GM23338 (cell line): ENCODE data around the gene IQGAP2. TPM values are rescaled to one million over a fixed set of nuclear protein-coding genes. Genes with fewer than 3 reads are reported as not detected.

Experiments
- ATAC-seq: fragments of 200-7000 bp; cut with Tn5 transposase; 3 replicates; pipeline ENCODE4 v1.9.1; 2020
- DNase-seq: peaks from one replicate; pipeline ENCODE4 v3.0.0-alpha.2; 2015; ENCODE audit warnings: low spot score
- H2AFZ ChIP-seq: fragments of 200-600 bp; sonication (generic); 2 replicates; pipeline ENCODE4 v1.8.0; 2016; ENCODE audit warnings: antibody characterized with exemption, mild to moderate bottlenecking, moderate library complexity
- H3F3A ChIP-seq: fragments of 200-600 bp; sonication (generic); replicated peaks from 2 replicates; pipeline ENCODE4 v1.8.0; 2017; ENCODE audit warnings: antibody characterized with exemption, mixed run types, low read depth
- H3K27ac ChIP-seq: fragments of 200-600 bp; sonication (generic); 2 replicates; pipeline ENCODE4 v1.6.1; 2016; ENCODE audit warnings: low read depth
- H3K27me3 ChIP-seq: fragments of 200-600 bp; sonication (generic); 2 replicates; pipeline ENCODE4 v1.8.0; 2016; ENCODE audit warnings: mild to moderate bottlenecking, mixed run types, moderate library complexity; ENCODE audit not compliant: insufficient read depth
- H3K36me3 ChIP-seq: fragments of 200-600 bp; sonication (generic); 2 replicates; pipeline ENCODE4 v1.8.0; 2016; ENCODE audit warnings: mild to moderate bottlenecking; ENCODE audit not compliant: insufficient read depth
- H3K4me1 ChIP-seq: fragments of 200-600 bp; sonication (generic); 2 replicates; pipeline ENCODE4 v1.8.0; 2016; ENCODE audit warnings: mild to moderate bottlenecking, moderate library complexity; ENCODE audit not compliant: insufficient read depth
- H3K4me2 ChIP-seq: fragments of 200-600 bp; sonication (generic); 2 replicates; pipeline ENCODE4 v1.7.1; 2017; ENCODE audit warnings: mixed run types
- H3K4me3 ChIP-seq: fragments of 200-600 bp; sonication (generic); 2 replicates; pipeline ENCODE4 v1.6.1; 2016; ENCODE audit warnings: mixed run types
- H3K79me2 ChIP-seq: fragments of 200-600 bp; sonication (generic); replicated peaks from 2 replicates; pipeline ENCODE4 v1.8.0; 2017; ENCODE audit warnings: mild to moderate bottlenecking; ENCODE audit not compliant: insufficient read depth
- H3K9me2 ChIP-seq: fragments of 200-600 bp; sonication (generic); 2 replicates; pipeline ENCODE4 v1.8.0; 2017; ENCODE audit not compliant: insufficient read depth
- H4K20me1 ChIP-seq: fragments of 200-600 bp; sonication (generic); replicated peaks from 2 replicates; pipeline ENCODE4 v1.8.0; 2017; ENCODE audit warnings: mild to moderate bottlenecking; ENCODE audit not compliant: insufficient read depth
- H3K27ac Mint-ChIP-seq: 2 replicates; pipeline ENCODE4 v1.8.0; 2020; ENCODE audit warnings: inconsistent platforms, mild to moderate bottlenecking, moderate library complexity, mixed read lengths
- H3K27me3 Mint-ChIP-seq: 3 replicates; pipeline ENCODE4 v1.8.0; 2022; ENCODE audit warnings: low read depth, mild to moderate bottlenecking, moderate library complexity, mixed read lengths, inconsistent platforms; ENCODE audit not compliant: insufficient read depth, poor library complexity
- H3K36me3 Mint-ChIP-seq: 3 replicates; pipeline ENCODE4 v1.8.0; 2021; ENCODE audit warnings: low read depth, mild to moderate bottlenecking, inconsistent platforms, moderate library complexity, mixed read lengths
- H3K4me1 Mint-ChIP-seq: 3 replicates; pipeline ENCODE4 v1.8.0; 2020; ENCODE audit warnings: mild to moderate bottlenecking, inconsistent platforms, mixed read lengths
- H3K4me3 Mint-ChIP-seq: 3 replicates; pipeline ENCODE4 v1.8.0; 2021; ENCODE audit warnings: moderate library complexity, mild to moderate bottlenecking, inconsistent platforms, mixed read lengths
- H3K9me3 Mint-ChIP-seq: 3 replicates; pipeline ENCODE4 v1.8.0; 2020; ENCODE audit warnings: moderate library complexity, mild to moderate bottlenecking, inconsistent platforms, mixed read lengths
- CREB1 ChIP-seq: fragments of 250-450 bp; sonication (Bioruptor Pico); IDR thresholded peaks from 2 replicates; pipeline ENCODE4 v1.5.0; 2020; ENCODE audit warnings: low read depth, mild to moderate bottlenecking, moderate library complexity
- CTCF ChIP-seq, 2 experiments: fragments of 200-600 bp in 1 of 2; sonication (generic) in 1 of 2; conservative IDR thresholded peaks; 2 replicates each; pipeline versions ENCODE4 v1.5.1 to v1.6.1; 2016 to 2017; ENCODE audit warnings: antibody characterized with exemption in 2 of 2, low read depth in 2 of 2, mild to moderate bottlenecking in 2 of 2, moderate library complexity in 1 of 2
- EZH2 ChIP-seq: fragments of 200-600 bp; sonication (generic); IDR thresholded peaks from one replicate; pipeline ENCODE4 v1.8.0; 2017; ENCODE audit warnings: antibody characterized with exemption, mild to moderate bottlenecking, low read depth; ENCODE audit not compliant: unreplicated experiment
- EZH2phosphoT487 ChIP-seq: fragments of 200-600 bp; sonication (generic); IDR thresholded peaks from one replicate; pipeline ENCODE4 v1.8.1; 2018; ENCODE audit warnings: antibody characterized with exemption; ENCODE audit not compliant: unreplicated experiment
- JUNB ChIP-seq: IDR thresholded peaks from one replicate; pipeline ENCODE4 v1.6.1; 2016; ENCODE audit warnings: antibody characterized with exemption; ENCODE audit not compliant: unreplicated experiment
- POLR2AphosphoS5 ChIP-seq: IDR thresholded peaks from 2 replicates; pipeline ENCODE4 v1.6.1; 2016; ENCODE audit warnings: antibody characterized with exemption, low read depth
- REST ChIP-seq: IDR thresholded peaks from one replicate; pipeline ENCODE4 v1.6.1; 2018; ENCODE audit warnings: antibody characterized with exemption; ENCODE audit not compliant: unreplicated experiment
- STAT1 ChIP-seq: IDR thresholded peaks from one replicate; pipeline ENCODE4 v1.6.1; 2016; ENCODE audit warnings: antibody characterized with exemption; ENCODE audit not compliant: unreplicated experiment
- ZNF114 ChIP-seq: fragments of 250-450 bp; sonication (Bioruptor Pico); IDR thresholded peaks from 2 replicates; pipeline ENCODE4 v1.5.0; 2020; ENCODE audit warnings: mild to moderate bottlenecking, moderate library complexity
- ZNF462 ChIP-seq: fragments of 250-450 bp; sonication (Bioruptor Pico); IDR thresholded peaks from 2 replicates; pipeline ENCODE4 v1.5.0; 2020; ENCODE audit warnings: mild to moderate bottlenecking, moderate library complexity
- polyA plus RNA-seq: library from polyadenylated mRNA; unstranded; fragments of >200 nt; fragmentation: Nextera tagmentation; extraction: Ambion mirVana; gene quantifications from 2 replicates; pipeline ENCODE4 v1.2.1, GENCODE V29; 2016
- total RNA-seq: library from RNA; depleted of rRNA; stranded (reverse); fragments of >200 nt; shearing (Covaris generic); gene quantifications from 2 replicates; pipeline ENCODE4 v1.2.3, GENCODE V29; 2014
- TF ChIP-seq, protein P1 (sequence below): IDR thresholded peaks from 2 replicates; pipeline ENCODE4 v1.6.1; 2016; ENCODE audit warnings: antibody characterized with exemption

Gene IQGAP2
- total and polyA plus RNA-seq, 2 experiments from 2014 or later = 60.0 to 86.5 TPM

GRCh38 chr5:76522103-76522935 lies 119.2 kb downstream of the IQGAP2 start:
- Mint-ChIP-seq H3K4me1 (peaks cover 54% of the 10 kb centered on the region), H3K4me3 (no peak overlapping the region)

More at GRCh38 chr5:76522103-76522935, 119.2 kb downstream of the IQGAP2 start:
- Histone ChIP-seq H2AFZ (no peak overlapping the region), H3K4me3 (no peak overlapping the region), H3K9me2 (no peaks in the 10 kb centered on the region), H3K4me1 (peaks cover 60% of the 10 kb centered on the region), H3K27me3 (no peaks in the 10 kb centered on the region), H3K79me2 (peaks cover 17% of the 10 kb centered on the region; the same call in 1 of the 2 replicates), H3F3A (no peaks in the 10 kb centered on the region), H3K36me3 (no peaks in the 10 kb centered on the region), H3K27ac (peak overlapping the region; percentile 82), H4K20me1 (no peaks in the 10 kb centered on the region), H3K4me2 (0 out of 2 replicates have a peak overlapping the region, but pooled peaks have one; percentile 10)
- peaks cover 19% of the 10 kb centered on the region for H3K36me3 Mint-ChIP-seq
- DNase-seq (no peak), ATAC-seq (no peak)
- peaks cover 9% of the 10 kb centered on the region for H3K27me3 Mint-ChIP-seq
- TF ChIP-seq POLR2AphosphoS5 (no peak), CTCF (conservative IDR thresholded peaks at IDR 0.05; ENCODE audit: low read depth in 2 of 2) (no peak), CREB1 (CRISPR knock-in tag) (no peak), EZH2 (no peak), STAT1 (no peak), ZNF114 (CRISPR knock-in tag) (no peak), EZH2phosphoT487 (no peak), ZNF462 (no peak), JUNB (no peak), REST (no peak)
- TF ChIP-seq, protein P1, sequence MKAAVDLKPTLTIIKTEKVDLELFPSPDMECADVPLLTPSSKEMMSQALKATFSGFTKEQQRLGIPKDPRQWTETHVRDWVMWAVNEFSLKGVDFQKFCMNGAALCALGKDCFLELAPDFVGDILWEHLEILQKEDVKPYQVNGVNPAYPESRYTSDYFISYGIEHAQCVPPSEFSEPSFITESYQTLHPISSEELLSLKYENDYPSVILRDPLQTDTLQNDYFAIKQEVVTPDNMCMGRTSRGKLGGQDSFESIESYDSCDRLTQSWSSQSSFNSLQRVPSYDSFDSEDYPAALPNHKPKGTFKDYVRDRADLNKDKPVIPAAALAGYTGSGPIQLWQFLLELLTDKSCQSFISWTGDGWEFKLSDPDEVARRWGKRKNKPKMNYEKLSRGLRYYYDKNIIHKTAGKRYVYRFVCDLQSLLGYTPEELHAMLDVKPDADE = no peak
- H3K27ac Mint-ChIP-seq = peak overlapping the region; percentile 89
- H3K9me3 Mint-ChIP-seq = peaks cover 18% of the 10 kb centered on the region
